Occipital lobe (tissue), 2 donors: ENCODE data around the gene DDX43. TPM values are rescaled to one million over a fixed set of nuclear protein-coding genes. Genes with fewer than 3 reads are reported as not detected.
"Not testable (repeated sequence)": the region's sequence is repeated elsewhere in the genome, so short reads cannot be mapped to it uniquely, and the experiment has no call there.

Experiments
- DNase-seq: peaks from one replicate; lab custom pipeline; 2025; lab: John Stamatoyannopoulos, UW
- total RNA-seq: library from RNA; depleted of rRNA; stranded (reverse); fragments of >200 nt; gene quantifications from one replicate; pipeline ENCODE4 v1.2.3, GENCODE V29; 2014

The DDX43 gene
- total RNA-seq, 1 donor from 2014 or later, result 0.31 TPM

DNA sequence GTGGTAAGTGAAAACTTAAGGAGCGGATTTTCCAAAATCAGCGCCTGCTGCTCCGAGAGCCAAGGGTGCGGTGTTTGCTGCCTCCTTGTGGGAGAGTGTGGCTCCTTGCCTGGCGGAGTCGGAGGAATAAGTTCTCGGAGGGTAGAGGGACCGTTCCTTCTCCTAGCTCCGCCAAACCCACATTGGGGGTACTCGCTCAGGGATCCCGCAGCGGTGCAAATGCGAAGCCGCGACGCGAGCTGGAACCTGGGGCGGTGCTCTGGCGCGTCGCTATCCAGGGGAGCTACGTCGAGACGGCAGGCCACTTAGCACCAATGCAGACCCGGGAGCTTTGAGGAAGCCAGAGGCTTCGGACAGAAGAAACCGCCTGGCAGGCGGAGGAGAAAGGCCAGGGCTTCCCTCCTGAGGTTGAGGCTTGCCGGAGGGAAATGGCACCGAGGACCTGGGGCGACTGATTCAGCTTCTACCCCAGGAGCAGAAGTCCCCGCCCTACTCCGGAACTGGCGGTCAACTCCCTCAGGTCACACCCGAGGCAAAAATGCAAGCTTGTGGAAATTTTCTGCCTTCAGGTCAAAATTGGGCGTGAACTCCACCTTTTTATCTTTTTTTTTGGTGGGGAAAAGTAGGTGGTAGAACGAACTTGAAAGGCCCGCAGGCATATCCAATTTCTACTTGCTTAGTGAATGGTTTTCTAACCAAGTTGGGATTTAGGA is 5.7 kb upstream of the DDX43 start:
- no peak for DNase-seq

DNA sequence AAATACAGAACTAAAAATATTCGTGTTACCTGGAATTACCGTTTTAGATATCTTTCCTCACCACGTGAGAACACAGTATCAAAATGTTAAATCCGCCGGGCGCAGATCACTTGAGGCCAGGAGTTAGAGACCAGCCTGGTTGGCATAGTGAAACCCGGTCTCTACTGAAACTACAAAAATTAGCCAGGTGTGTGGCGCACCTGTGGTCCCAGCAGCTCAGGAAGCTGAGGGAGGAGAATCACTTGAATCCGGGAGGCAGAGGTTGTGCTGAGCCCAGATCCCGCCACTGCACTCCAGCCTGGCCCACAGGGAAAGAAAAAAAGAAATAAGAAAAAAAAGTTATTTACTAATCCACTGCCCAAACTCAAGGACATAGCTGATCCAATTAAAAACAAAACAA is 4.8 kb upstream of the DDX43 start:
- DNase-seq, result no peak

DNA sequence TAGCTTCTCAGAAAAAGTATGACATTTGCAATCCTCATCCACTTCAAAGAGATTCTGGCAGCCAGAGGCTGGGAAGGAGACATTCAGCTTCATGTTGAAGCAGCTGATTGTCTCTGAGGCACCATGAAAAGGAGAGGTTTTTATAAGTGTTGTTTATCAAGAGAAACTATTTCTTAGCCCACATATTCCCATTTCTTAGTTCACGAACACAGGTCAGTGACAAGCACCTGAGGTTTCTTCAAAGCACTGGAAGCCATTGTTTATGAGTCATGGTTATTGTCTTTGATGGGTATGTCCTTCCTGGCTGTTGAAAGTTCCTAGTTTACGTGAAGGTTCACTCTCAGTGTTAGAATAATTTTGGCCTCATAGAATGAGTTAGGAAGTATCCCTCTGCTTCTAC is 3.0 kb upstream of the DDX43 start:
- DNase-seq, result no peak

DNA sequence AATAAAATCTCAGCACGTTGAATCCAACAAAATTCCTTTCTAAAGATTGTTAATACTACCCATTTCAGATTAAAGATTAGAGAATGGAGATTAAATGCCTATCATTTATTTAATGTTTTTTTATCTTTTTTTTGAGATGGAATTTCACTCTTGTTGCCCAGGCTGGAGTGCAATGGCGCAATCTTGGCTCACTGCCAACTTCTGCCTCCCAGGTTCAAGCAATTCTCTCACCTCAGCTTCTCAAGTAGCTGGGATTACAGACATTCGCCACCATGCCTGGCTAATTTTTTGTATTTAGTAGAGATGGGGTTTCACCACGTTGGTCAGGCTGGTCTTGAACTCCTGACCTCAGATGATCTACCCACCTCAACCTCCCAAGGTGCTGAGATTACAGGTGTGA is 2.4 kb upstream of the DDX43 start:
- DNase-seq, result not testable (repeated sequence)

DNA sequence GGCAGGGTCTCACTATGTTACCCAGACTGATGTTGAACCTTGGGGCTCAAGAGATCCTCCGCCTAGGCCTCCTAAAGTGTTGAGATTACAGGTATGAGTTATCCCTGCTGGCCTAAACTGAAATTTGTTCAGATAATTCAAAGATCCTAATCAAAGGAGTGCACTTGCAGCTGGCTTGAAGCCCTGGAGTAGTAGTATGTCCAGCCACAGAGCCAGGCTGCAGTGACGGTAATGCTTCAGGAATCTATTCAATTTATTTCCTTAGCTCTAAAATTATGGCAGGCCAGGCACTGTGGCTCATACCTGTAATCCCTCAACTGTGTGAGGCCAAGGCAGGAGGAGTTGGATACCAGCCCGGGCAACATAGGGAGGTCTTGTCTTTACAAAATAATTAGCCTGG is 1.4 kb upstream of the DDX43 start:
- no peak for DNase-seq

DNA sequence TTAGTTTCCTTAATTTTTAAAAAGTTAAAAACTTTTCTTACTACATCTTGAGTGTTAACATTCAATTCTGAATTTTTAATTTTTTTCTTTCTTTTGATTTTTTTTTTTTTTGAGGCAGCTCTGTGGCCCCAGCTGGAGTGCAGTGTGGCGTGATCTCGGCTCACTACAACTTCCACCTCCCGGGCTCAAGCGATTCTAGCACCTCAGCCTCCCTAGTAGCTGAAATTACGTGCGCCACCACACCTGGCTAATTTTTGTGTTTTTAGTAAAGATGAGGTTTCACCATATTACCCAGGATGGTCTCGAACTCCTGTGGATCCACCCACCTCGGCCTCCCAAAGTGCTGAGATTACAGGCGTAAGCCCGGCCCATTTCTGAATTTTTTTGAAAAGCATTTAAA is 1.2 kb downstream of the DDX43 start:
- DNase-seq, result no peak

DNA sequence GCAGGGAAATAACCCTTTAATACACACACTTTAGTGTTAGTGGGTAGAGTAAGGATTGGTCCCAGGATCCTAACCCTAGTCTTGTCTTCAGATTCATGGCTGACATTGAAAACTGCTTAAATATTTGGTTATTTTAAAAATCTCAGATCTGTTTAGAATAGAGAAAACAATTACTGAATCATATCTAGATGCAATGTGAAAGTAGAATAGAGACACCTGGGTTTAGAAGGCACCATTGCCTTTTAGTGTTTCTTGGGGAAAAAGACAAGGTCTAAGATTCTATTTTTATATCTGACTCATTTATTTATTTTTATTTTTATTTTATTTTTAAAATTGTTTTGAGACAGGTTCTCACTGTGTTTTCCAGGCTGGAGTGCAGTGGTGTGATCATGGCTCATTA is 6.0 kb downstream of the DDX43 start:
- DNase-seq, result no peak

DNA sequence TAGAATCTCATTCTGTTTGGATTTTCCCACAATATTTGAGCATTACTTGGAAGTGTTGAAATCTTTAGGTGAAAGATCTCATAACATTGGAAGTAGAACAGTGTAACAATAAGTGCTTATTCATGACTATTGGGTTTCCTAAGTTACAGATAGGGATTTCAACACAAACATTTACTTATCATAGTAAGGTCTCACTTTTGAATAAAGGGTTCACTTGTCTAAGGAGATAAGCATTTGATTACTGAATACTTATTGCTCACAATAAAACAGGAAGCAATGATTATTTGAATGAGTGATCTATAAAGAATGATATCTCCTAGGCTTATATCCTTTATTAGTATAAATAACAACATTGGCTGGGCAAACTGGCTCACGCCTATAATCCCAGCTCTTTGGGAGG is 14.8 kb downstream of the DDX43 start:
- no peak for DNase-seq

DNA sequence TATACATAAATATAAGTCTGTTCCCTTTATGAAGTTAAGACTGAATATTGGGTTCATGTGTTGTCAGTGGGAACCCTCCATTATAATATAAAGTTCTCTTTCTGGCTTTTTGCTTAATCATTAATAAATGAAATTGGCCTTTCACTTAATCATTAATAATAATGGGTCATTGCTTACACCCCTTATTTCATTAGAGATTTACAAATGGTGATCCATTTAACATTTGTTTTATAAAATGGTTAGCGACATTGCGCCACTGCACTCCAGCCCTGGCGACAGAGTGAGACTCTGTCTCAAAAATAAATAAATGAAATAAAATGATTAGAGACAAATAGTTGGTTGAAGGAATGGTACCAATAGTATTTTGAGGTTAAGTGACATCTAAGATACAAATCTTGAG is 18.5 kb downstream of the DDX43 start:
- no peak for DNase-seq

DNA sequence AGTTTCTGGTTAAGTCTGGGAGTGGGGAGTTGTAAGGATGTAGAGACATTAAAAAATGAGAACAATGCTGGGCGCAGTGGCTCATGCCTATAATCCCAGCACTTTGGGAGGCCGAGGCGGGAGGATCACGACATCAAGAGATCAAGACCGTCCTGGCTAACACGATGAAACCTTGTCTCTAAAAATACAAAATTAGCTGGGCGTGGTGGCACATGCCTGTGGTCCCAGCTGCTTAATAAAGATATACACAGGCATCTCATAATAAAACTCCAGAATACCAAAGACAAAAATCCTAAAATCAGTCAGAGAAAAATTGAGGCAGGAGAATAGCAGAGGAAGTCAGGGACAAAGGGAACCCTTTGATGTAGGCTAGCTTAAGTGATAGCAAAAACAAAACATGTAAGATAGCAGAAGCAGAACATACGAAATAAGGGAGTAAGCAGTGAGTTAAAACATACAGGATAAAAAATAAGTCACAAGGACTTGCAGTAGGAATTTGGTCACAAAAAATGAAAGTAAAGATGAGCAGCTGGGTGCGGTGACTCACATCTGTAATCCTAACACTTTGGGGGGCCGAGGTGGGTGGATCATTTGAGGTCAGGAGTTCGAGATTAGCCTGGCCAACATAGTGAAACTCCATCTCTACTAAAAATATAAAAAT is 23.6 kb downstream of the DDX43 start:
- DNase-seq, result no peak

DNA sequence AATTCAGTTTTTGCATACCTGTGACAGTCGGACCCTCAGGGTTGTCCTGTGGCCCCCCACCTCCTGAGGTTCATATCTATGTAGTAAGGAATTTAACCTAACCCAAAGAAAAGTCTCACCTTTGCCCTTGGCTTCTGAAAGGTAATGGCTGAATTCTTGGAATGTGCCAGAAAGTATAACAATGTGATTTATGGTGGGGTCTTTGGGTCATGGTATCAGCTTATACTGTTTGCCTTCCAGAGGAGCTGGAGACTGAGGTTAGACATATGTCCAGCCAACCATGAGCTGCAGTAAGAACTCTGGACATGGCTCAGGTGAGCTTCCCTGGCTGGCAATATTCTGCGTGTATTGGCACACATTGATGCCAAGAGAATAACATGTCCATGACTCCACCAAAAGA is 26.9 kb downstream of the DDX43 start:
- DNase-seq, result no peak

DNA sequence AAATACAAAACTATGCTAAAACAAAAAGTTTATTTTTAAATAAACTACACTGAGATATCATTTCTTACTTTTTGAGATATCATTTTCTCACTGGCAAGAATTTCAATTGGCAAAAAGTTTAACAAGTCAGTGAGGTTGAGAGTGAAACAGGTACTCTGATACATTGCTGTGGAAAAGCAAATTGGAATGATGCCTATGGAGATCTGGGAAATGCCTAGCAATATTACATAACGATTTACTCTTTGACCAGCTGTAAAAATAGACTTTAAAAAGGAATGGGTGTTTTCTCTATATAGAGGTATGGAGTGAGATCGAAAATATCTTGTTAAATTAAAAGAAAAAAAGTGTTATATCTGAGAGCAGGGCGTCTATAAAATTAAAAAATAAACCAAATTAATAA is 40.6 kb downstream of the DDX43 start:
- no peak for DNase-seq

DNA sequence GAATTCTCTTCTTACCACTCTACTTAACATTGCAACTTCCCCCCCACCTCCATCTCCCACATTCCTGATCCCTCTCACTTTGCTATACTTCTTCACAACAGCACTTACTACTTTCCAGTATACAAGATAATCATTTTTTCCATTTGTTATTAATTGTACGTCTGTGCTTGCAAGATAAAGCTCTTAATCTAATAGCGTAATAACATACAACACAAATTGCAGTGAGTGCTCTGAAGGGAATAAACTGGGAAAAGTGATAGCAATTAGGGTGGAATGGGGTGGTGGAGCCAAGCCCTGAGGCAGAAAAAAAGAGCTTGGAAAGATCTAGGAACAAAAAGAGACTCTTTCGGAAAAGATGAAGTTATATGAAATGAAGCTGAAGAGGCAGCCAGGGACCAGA is 48.9 kb downstream of the DDX43 start:
- no peak for DNase-seq

DNA sequence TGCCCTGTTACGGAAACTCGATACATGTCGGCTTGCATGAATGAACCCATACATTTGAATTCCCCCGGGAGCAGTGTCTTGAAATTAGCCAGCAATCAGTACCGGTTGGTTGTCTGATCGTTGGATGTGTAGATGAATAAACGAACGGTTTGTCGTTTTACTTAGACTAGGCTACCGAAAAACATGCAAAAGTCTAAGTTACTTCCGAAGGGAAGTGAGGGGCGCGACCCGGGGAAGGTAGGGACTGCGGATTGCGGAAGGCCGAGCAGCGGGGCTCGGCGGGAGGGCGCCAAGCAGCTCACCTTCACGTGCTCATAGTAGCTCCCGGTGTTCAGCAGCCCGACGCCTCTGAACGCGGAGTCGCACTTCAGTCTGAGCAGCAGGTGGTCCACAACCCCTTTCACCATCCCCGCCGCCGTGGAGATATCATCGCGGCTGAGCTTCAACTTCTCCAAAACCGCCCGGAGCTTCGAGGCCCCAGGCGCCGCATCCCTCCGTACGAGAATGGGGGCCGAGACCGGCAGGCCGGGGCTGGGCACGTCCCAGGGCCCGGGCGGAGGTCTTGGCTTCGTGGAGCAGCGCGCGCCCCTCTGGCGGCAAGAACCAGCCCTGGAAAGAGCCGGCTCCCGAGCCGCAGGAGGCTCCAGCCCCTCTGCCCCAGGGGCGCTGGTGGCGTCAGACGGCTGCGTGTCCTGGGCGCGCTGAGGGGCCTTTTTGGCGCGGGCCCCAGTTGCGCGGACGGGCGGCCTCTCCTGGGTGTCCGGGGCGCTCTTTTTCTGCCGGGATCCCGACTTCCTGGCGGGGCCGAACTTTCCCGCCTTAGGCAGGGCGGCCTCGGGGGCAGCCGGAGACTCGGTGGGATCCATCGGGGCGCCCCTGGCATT is 56.8 kb downstream of the DDX43 start:
- DNase-seq, result no peak

DNA sequence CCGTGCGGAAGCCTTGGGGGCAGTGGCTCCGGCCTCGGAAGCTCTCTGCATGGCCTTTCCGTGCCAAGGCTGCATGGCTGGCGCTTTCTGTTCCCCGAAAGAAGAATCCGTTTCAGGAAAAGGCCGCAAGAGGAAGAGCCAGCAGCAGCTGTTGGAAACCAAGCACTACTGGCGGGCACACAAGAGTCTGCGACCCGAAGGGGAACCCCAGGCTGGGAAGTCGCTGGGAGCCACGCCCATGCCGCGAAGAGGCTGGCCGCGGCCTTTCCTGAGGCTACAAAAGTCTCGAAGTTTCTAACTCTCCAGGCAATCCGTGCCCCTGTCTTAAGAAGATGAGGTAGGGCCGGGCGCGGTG is 57.5 kb downstream of the DDX43 start, which contains the start of gene CGAS:
CGAS (minus strand) TSS at position 191 of the 355 bp plus-strand sequence; CDS start at position 75, 116 bp downstream.
- DNase-seq, result no peak

DNA sequence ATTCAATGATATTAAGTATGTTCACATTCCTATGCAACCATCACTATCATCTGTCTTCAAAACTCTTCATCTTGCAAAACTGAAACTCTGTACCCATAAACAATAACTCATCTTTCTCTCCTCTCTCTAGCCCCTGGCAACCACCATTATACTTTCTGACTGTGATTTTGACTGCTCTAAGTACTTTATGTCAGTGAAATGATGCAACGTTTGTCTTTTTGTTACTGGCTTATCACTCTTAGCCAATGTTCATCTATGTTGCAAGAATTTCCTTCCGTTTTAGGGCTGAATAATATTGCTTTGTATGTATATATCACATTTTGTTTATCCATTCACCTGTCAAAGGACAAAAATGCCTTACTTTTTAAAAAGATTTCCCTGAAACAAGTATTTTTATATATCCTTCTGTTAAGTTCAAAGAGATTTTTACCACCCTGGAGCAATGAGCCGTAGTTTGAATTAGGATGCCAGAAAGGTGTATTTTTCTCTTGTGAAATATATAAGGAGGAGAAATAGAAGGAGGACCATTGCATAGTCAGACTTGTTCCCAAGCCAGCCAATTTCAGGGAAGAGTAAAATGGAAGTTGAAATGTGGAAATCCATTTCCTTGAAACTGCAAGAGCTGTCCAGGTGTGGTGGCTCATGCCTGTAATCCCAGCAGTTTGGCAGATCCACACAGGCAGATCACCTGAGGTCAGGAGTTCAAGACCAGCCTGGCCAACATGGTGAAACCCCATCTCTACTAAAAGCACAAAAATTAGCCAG is 61.4 kb downstream of the DDX43 start:
- no peak for DNase-seq

DNA sequence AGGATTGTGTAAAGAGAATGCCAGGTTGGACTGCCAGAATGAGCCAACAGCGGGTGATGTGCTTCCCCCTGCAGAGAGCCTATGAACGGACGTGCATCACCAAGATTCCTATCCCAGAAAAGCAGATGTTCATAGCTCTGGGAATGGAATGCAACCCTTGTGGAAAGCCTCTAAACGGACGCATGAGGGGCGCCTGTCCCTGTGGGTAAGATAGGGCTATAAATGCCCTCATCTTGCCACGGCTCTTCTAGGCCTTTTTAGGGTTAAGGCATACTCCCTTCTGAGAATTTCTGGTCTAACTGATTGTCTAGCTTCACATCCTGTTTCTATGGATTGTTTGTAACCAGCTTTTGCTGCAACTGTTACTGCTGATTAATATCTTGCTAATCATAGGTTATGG is 64.8 kb downstream of the DDX43 start:
- DNase-seq, result not testable (repeated sequence)

DNA sequence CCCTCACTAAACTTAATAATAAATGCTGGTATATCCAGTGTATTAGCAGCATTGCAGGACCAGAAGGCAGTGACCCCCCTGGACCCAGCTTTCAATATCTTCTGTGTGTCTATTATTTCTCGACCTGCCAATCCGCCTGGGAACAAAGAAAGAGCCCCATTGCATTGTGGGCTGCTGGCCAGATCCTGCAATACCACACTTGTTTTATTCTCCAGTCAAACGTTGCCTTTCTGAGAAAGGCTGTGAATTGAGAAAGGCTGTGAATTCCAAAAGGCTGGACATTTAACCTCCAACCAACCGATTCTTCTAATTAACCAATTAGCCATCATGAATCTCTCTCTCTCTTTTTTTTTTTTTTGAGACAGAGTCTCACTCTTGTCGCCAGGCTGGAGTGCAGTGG is 65.4 kb downstream of the DDX43 start:
- DNase-seq, result peak; percentile 11

DNA sequence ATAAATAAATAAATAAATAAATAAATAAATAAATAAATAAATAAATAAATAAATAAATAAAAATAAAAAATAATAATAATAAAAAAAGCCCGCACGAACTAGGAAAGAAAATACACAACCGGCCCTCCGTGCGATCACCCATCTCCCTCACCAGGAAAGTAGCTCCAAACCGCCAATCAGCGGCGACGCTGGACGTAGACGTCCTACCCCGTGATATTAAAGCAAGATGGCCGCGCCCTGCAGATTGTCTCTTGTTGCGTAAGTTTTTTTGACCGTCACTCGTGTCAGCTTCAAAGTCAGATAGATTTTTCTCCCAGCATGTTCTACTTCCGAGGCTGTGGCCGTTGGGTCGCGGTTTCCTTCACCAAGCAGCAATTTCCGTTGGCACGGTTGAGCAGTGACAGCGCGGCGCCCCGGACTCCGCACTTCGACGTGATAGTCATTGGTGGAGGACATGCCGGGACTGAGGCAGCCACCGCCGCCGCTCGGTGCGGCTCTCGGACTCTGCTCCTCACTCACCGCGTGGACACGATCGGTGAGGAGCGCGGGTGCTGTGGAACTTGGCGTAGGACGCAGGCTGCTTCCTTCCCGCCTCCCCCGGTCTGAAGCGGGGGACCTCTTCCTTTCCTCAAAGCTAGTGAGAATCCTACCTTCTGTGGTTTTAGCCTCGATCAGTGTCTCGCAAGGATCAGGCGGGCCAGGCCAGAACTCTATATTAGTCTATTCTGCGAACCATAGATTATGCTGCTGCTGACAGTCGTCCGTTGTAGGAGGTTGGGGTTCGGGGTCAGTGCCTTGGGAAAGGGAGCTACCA is 67.1 kb downstream of the DDX43 start, which contains the start of gene MTO1:
MTO1 (plus strand) TSS at position 201 of the 814 bp plus-strand sequence; CDS start at position 319, 118 bp downstream.
- DNase-seq, result peak; percentile 78
